Ascending aorta (tissue), 2 donors: ENCODE measurements around the gene KIF26B. TPM values are rescaled to one million over a fixed set of nuclear protein-coding genes. Genes with fewer than 3 reads are reported as not detected.

Experiments used
- DNase-seq, 2 donors: peaks; one replicate each; pipeline ENCODE4 v3.0.0-alpha.2; 2019; ENCODE audit warnings: low spot score in 2 of 2
- H3K27ac ChIP-seq, 2 donors: fragments of 200-600 bp; sonication (generic); one replicate each; pipeline ENCODE4 v1.5.1; 2016 to 2017; ENCODE audit warnings: mild to moderate bottlenecking in 1 of 2
- H3K27me3 ChIP-seq: fragments of 200-600 bp; sonication (generic); one replicate; pipeline ENCODE4 v1.5.1; 2017
- H3K36me3 ChIP-seq, 2 donors: fragments of 200-600 bp; sonication (generic); one replicate each; pipeline ENCODE4 v1.5.1; 2016
- H3K4me1 ChIP-seq, 2 donors: fragments of 200-600 bp; sonication (generic); one replicate each; pipeline ENCODE4 v1.5.1; 2016 to 2017; ENCODE audit warnings: mild to moderate bottlenecking in 1 of 2
- H3K4me3 ChIP-seq, 2 donors: fragments of 200-600 bp; sonication (generic); one replicate each; pipeline ENCODE4 v1.5.1; 2016 to 2017; ENCODE audit warnings: mild to moderate bottlenecking in 1 of 2
- H3K9me3 ChIP-seq, 2 donors: fragments of 200-600 bp; sonication (generic); one replicate each; pipeline ENCODE4 v1.5.1; 2016
- intact Hi-C: fragments of 100-400 bp; cut with DNase I; formaldehyde crosslinking; loops from one replicate; pipeline ENCODE4 v1.15.1; 2023
- total RNA-seq: library from RNA; depleted of rRNA; stranded (reverse); fragments of >200 nt; gene quantifications from one replicate; pipeline ENCODE4 v1.1.0, GENCODE V29; 2016
- TF ChIP-seq, protein P1 (sequence below), 3 experiments: fragments of 200-600 bp in 2 of 3; fragments of 450-650 bp in 1 of 3; sonication (generic) in 2 of 3; IDR thresholded peaks; one replicate each; pipeline ENCODE4 v1.5.1; 2016 to 2019; ENCODE audit warnings: antibody characterized with exemption in 3 of 3, mild to moderate bottlenecking in 1 of 3, moderate library complexity in 1 of 3

The KIF26B gene
- total RNA-seq, 1 donor from 2014 or later, result not detected

DNA sequence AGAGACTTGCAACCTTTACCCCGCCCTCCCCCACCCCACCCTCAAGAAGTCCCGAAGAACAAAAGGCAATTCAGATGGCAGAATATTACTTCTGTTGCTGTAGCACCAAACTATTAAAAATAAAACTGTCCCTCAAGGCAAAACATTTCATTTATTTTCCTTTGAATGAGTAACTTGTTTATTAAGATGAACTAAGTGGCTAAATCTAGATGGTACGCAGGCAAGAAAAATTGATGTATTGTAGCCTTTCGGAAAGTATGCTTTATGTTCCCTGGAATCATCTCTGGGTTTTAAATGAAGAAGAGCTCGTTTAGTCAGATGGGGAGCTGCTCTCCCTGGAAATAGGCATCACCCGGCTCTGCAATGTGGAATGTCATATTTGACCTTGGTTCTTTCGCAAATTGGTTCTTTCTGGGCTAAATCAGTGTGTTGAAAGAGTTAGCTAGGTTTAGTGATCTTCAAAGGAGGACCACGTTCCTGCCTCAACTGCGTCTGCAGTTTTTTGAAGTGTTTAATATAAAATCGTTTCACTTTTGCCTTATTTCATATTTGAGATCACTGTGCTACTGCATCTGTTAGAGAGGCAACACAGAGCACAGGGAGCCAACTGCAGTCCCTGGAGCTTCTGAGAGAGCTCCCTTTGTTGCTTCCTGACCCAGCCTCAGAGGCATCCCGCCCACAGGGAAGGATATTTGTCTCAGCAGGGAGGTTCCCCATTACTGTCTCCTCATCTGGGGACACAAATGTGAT is 61.8 kb downstream of the KIF26B start:
- H3K27me3 ChIP-seq, result no peaks in the 10 kb centered on the region
- intact Hi-C loops, result no loop called here
- no peaks in the 10 kb centered on the region for H3K36me3 ChIP-seq
- no peak for DNase-seq
- no peaks in the 10 kb centered on the region for H3K4me1 ChIP-seq
- H3K27ac ChIP-seq, result no peak overlapping the region
- TF ChIP-seq, protein P1, sequence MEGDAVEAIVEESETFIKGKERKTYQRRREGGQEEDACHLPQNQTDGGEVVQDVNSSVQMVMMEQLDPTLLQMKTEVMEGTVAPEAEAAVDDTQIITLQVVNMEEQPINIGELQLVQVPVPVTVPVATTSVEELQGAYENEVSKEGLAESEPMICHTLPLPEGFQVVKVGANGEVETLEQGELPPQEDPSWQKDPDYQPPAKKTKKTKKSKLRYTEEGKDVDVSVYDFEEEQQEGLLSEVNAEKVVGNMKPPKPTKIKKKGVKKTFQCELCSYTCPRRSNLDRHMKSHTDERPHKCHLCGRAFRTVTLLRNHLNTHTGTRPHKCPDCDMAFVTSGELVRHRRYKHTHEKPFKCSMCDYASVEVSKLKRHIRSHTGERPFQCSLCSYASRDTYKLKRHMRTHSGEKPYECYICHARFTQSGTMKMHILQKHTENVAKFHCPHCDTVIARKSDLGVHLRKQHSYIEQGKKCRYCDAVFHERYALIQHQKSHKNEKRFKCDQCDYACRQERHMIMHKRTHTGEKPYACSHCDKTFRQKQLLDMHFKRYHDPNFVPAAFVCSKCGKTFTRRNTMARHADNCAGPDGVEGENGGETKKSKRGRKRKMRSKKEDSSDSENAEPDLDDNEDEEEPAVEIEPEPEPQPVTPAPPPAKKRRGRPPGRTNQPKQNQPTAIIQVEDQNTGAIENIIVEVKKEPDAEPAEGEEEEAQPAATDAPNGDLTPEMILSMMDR (IDR thresholded peaks at IDR 0.05), result no peak
- no peak overlapping the region for H3K4me3 ChIP-seq
- no peaks in the 10 kb centered on the region for H3K9me3 ChIP-seq

- H3K36me3 ChIP-seq, result no peaks in the 10 kb centered on the region
- no peak for DNase-seq
- no peaks in the 10 kb centered on the region for H3K27me3 ChIP-seq
- H3K4me1 ChIP-seq, result no peaks in the 10 kb centered on the region
- intact Hi-C loops, result no loop called here
- no peaks in the 10 kb centered on the region for H3K9me3 ChIP-seq
- no peak overlapping the region for H3K4me3 ChIP-seq
- H3K27ac ChIP-seq, result no peak overlapping the region
- TF ChIP-seq, protein P1 (IDR thresholded peaks at IDR 0.05), result no peak
Observed at GRCh38 chr1:245217853-245218608, 63.2 kb downstream of the KIF26B start.

GRCh38 chr1:245220381-245220985 is 65.7 kb downstream of the KIF26B start:
- TF ChIP-seq, protein P1 (IDR thresholded peaks at IDR 0.05), result no peak
- H3K4me3 ChIP-seq, result no peak overlapping the region
- H3K4me1 ChIP-seq, result no peaks in the 10 kb centered on the region
- H3K27me3 ChIP-seq, result no peaks in the 10 kb centered on the region
- no peak overlapping the region for H3K27ac ChIP-seq
- intact Hi-C loops, result no loop called here
- no peaks in the 10 kb centered on the region for H3K9me3 ChIP-seq
- no peaks in the 10 kb centered on the region for H3K36me3 ChIP-seq
- no peak for DNase-seq

DNA sequence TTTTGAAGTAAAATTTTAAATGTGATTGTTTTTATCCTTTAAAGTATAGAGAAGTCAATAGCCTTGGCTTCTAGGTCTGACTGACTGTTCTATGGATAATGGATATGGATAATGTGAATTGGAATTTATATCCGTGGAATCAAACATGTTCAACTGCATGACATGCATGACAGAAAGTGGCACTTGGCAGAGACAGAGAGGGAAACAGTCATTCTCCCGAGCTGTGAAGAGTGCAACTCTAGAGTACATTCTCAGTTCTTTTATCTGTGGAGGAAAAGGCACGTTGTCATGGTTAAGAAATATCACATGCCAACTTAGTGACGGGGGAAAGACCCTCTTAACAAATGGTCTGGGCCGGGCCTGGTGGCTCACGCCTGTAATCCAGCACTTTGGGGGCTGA is 67.0 kb downstream of the KIF26B start:
- DNase-seq, result no peak
- Histone ChIP-seq H3K27ac (no peak overlapping the region), H3K9me3 (no peaks in the 10 kb centered on the region), H3K4me3 (no peak overlapping the region), H3K36me3 (no peaks in the 10 kb centered on the region), H3K4me1 (no peaks in the 10 kb centered on the region), H3K27me3 (no peaks in the 10 kb centered on the region)
- intact Hi-C loops, result no loop called here
- TF ChIP-seq, protein P1 (IDR thresholded peaks at IDR 0.05), result no peak

GRCh38 chr1:245222931-245223595 is 68.3 kb downstream of the KIF26B start:
- intact Hi-C loops, result no loop called here
- H3K27ac ChIP-seq, result no peak overlapping the region
- no peaks in the 10 kb centered on the region for H3K4me1 ChIP-seq
- no peak overlapping the region for H3K4me3 ChIP-seq
- DNase-seq, result no peak
- no peaks in the 10 kb centered on the region for H3K27me3 ChIP-seq
- H3K36me3 ChIP-seq, result no peaks in the 10 kb centered on the region
- TF ChIP-seq, protein P1 (IDR thresholded peaks at IDR 0.05), result no peak
- no peaks in the 10 kb centered on the region for H3K9me3 ChIP-seq
